Measurements from ENCODE around the gene STK32B.
"Not testable (repeated sequence)": the region's sequence is repeated elsewhere in the genome, so short reads cannot be mapped to it uniquely, and the experiment has no call there.

Gene STK32B

DNA sequence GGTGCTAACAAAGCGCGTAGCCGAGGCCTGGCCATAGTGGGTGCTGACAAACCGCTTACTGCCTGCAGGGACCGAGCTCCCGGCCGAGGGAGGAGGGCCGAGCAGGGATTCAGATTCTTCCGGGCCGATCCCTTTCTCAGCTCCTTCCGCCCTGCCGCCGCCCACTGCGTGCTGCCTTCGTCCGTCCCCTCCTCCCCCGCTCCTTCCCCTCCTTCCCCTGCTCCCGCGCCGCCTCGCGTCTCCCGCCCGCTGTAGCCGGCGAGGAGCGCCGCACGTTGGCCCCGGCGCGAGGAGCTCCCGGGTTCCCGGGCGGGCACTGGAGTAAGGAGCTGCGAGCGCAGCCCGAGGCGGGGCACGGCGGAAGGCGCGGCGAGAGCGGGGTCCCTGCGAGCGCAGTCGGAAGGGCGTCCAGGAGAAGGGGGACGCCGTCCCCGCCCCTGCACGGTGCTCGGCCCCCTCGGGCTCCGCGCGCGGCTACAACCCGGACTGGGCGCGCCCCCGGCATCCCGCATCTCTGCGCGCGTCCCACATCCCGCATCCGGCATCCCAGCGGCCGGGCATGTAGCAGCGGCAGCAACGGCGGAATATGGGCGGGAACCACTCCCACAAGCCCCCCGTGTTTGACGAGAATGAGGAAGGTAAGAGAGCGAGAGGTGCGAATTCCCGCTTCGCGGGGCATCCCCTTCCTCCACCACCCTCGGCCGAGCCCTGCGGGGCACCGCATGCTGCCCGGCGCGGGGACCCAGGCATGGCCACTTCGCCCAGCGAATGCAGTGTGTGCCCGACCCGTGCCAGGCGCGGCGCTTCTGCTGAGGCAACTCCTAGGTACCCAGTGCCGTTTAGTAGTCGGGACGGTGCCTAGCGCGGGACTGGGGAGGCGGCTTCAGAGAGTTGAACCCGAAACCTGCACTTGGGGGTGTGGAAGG is at the start of gene STK32B:
Gene STK32B, plus strand, starts transcription at position 203 of the 926 bp plus-strand sequence.
- DNase-seq: no peak

GRCh38 chr4:5001641-5002040 is 49.6 kb upstream of the STK32B start:
- DNase-seq: not testable (repeated sequence)

GRCh38 chr4:5003372-5003857 is 47.9 kb upstream of the STK32B start:
- no peak for DNase-seq

GRCh38 chr4:5003918-5004317 is 47.4 kb upstream of the STK32B start:
- no peak for DNase-seq

GRCh38 chr4:5004496-5004895 is 46.8 kb upstream of the STK32B start:
- DNase-seq: no peak

DNA sequence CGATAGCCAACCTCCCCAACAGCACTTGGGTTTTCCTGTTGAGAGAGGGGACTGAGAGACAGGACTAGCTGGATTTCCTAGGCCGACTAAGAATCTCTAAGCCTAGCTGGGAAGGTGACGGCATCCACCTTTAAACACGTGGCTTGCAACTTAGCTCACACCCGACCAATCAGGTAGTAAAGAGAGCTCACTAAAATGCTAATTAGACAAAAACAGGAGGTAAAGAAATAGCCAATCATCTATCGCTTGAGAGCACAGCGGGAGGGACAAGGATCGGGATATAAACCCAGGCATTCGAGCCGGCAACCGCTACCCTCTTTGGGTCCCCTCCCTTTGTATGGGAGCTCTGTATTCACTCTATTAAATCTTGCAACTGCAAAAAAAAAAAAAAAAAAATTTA is 44.3 kb upstream of the STK32B start:
- DNase-seq: not testable (repeated sequence)

DNA sequence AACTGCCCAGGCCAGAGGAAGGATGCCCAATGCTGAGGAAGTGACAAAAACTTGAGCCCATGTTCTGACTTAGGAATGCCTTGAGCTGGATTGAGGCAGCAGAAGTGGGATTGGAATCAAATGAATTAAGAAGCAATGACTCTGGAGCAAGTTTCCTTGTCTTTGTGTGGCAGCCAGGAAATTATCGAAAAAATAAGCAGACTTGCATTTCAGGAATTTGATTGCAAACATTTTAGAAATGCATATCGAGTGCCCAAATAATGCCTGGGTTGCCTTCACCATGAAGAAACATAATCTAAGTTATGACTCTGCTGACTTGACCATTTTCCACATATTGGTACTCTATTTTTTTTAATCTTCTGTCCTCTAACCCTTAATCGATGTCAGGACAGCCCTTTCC is 41.5 kb upstream of the STK32B start:
- DNase-seq: no peak

DNA sequence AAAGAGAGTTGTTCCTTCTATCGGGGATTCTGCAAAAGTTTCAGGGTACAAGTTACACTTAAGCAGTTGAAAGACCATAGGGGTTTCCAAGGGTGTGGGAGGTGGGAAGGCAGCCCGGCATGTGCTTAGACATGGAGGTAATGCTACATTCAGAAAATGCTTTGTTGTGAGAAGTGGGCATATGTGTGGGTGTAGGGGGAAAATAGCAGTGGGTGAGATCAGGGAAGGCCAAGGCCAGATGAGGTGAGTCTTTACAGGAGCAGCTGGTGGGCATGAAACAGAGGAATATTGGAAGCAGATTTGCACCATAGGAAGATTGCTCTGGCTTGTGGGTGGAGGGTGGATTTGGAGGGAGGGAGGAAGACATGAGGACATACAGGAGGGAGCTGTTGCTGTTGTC is 40.3 kb upstream of the STK32B start:
- DNase-seq: no peak

DNA sequence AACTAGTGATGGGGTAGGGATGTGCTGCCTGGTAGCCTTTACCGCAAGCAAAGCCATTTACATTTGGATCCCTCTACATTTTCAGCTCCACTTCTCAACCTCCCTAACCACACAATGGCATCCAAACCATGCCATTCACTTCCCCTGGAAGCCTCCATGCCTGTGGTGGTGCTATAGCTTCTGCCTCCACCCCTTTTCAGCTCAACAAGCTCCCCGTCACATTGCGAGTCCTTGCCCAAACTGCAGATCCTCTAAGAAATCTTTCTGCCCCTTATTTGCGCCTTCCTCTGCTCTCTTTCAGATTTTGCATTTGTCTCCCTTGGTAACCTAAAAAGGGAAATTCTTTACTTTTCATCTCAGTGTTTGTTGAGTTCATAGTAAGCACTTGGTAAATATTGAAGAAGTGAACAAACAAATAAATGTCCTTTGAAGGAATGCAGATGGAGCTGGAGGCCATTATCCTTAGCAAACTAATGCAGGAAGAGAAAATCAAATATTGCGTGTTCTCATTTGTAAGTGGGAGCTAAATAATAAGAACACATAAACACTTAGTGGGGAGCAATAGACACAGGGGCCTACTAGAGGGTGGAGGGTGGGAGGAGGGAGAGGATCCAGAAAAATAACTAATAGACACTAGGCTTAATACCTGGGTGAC is 38.9 kb upstream of the STK32B start:
- no peak for DNase-seq

DNA sequence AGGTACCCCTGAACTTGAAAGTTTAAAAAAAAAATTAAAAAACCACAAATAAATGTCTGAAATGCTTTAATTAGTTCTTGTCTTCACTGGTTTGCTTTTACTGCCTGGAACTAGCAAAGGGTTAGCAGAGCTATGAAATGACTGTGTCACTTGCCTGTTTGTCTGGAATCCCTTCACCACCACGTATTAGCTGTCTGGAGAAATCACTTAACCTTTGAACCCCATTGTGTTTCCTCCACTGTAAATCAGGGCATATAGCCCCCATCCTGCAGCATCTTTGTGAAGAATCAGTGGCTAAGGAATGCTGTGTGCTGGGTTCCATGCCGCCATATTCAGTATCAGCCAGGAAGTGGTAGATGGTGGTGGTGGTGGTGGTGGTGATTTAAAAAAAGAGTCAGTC is 38.3 kb upstream of the STK32B start:
- no peak for DNase-seq

DNA sequence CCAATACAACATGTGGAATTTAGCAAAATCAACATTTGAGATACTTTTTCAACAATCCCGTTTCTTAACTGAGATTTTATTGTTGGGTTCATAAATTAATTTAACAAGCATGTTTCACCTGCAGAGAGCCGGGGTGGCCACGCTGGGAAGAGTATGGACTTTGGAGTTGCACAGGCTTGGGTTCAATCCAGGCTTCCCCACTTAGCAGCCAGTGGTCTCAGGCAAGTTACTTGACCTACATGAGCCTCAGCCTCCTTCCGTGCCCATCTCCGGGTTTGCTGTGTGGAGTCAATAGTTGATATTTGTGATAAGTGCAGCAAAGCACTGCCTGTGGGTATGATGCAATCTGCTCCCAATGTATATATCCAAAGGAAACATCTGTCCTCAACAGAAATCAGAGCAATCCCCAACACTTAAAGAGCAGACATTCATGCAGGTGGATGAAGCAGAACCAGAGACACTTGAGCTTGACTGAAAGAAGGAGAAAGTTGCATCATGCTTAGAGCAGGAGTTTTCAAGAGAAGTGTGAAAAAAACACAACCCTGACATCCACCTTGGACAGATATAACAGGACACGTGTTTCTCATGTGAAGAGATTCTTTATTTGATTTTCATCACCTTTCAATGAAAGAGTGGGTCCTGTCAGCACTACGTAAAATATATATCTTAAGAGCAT is 37.1 kb upstream of the STK32B start:
- DNase-seq: no peak

GRCh38 chr4:5018096-5018495 is 33.2 kb upstream of the STK32B start:
- no peak for DNase-seq

GRCh38 chr4:5018603-5019002 is 32.7 kb upstream of the STK32B start:
- DNase-seq: no peak

GRCh38 chr4:5019274-5019673 is 32.0 kb upstream of the STK32B start, which contains the start of gene CYTL1:
TSS of gene CYTL1 (minus strand) at chr4:5019458. CDS start at chr4:5019445, 13 bp downstream.
- DNase-seq: no peak

GRCh38 chr4:5019796-5020195 is 31.5 kb upstream of the STK32B start:
- no peak for DNase-seq

GRCh38 chr4:5020341-5020740 is 30.9 kb upstream of the STK32B start:
- no peak for DNase-seq

DNA sequence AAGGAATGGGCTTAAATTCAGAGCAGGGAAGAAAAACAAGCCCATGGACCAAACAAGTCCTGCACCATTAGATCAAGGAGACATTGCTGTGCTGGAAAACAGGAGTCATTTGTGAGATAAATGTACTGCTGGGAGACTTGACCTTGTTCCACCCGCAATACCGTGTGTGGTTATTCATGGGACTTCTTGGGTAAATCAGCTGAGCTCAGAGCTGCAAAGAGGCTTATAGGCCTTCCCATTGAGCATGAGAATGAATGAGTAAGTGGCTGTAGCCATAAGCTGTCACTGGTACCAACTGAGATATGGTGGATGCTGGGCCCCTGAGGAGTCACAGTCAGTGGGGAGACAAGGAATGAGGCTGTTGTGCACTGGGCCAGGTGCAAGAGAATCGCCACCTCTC is 29.7 kb upstream of the STK32B start:
- DNase-seq: no peak

DNA sequence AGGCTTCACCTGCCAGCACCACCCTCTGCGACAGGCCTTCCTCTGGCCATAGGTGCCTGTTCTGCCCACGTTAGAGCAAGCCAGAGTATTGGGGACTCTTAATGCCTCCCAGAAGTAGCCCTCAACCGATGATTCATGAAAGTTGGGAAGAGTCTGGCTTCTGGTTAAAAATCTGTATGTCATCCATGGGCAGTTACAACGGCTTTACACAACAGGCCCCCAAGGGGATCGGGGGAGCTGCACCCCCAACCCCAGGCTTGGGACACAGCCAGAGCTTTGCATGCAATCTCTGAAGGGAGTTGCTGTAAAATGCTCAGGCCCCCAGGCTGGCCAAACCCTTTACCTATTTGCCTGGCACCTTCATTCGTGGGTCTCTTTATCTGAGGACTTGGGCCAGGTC is 26.6 kb upstream of the STK32B start:
- no peak for DNase-seq

GRCh38 chr4:5026371-5026770 is 24.9 kb upstream of the STK32B start:
- DNase-seq: no peak

DNA sequence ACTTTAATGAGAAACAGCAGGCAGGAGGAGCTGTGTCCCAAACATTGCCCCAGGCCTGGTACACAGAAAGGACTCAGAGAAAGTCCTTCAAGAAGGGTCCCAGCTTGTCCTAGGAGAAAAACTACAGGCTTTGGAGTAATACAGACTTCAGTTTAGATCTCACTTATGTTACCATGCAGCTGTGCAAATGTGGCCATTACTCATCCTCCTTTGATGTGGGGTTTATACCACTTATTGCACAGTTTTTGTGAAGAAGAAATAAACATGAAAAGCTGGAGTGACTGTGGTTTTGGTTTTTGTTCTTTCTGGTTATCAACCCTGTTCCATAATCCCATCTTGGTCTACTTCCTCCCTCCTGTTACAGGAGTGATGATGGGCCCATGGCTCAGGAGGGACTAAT is 23.9 kb upstream of the STK32B start:
- DNase-seq: no peak

DNA sequence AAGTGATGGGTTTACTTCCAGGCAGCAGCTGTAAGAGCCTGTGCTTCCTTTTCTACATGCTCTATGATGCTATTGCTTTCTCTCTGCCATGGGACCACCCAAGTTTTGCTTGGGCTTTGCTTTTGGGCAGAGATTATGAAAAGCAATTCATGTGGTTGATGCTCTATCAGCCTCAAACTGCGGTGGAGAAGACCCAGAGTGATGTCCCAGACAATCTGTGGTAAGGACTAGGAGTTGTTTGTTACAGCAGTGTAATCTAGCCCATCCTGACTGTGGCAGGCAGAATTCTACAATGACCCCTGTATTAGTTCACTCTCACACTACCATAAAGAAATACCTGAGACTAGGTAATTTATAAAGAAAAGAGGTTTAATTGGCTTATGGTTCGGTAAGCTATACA is 22.8 kb upstream of the STK32B start:
- no peak for DNase-seq

- no peak for DNase-seq
Observed at GRCh38 chr4:5029447-5029846, 21.8 kb upstream of the STK32B start.

DNA sequence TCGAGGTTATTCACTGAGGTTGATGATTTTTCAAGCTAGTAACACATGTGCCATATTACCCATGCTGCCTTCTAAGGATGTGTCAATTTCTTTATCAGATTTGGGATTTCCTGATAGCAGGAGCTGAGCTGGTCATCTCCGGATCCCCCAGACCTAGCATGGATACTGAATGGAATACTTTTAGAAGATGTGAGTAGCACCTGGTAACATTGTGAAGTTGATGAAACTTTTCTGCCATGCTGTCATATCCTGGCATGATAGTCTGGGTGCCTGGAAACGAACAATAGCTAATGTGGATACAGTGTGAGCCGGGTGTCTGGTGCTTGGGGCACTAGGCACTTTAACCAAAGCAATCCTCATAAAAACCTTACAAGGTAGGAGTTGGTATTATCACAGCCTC is 21.1 kb upstream of the STK32B start:
- no peak for DNase-seq

GRCh38 chr4:5030927-5031326 is 20.4 kb upstream of the STK32B start:
- no peak for DNase-seq

Data from CD4-positive, alpha-beta T cell treated with Interleukin-15 for 1 hour (primary cell).